HG02943 (cell line): ENCODE data around the gene CCNO.

Experiments
- ATAC-seq: cut with Tn5 transposase; IDR thresholded peaks from one replicate; pipeline ENCODE4 v1.9.1; 2021; ENCODE audit warnings: mild to moderate bottlenecking, low read depth, moderate library complexity; ENCODE audit not compliant: unreplicated experiment

Gene CCNO, protein sequence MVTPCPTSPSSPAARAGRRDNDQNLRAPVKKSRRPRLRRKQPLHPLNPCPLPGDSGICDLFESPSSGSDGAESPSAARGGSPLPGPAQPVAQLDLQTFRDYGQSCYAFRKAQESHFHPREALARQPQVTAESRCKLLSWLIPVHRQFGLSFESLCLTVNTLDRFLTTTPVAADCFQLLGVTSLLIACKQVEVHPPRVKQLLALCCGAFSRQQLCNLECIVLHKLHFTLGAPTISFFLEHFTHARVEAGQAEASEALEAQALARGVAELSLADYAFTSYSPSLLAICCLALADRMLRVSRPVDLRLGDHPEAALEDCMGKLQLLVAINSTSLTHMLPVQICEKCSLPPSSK

DNA sequence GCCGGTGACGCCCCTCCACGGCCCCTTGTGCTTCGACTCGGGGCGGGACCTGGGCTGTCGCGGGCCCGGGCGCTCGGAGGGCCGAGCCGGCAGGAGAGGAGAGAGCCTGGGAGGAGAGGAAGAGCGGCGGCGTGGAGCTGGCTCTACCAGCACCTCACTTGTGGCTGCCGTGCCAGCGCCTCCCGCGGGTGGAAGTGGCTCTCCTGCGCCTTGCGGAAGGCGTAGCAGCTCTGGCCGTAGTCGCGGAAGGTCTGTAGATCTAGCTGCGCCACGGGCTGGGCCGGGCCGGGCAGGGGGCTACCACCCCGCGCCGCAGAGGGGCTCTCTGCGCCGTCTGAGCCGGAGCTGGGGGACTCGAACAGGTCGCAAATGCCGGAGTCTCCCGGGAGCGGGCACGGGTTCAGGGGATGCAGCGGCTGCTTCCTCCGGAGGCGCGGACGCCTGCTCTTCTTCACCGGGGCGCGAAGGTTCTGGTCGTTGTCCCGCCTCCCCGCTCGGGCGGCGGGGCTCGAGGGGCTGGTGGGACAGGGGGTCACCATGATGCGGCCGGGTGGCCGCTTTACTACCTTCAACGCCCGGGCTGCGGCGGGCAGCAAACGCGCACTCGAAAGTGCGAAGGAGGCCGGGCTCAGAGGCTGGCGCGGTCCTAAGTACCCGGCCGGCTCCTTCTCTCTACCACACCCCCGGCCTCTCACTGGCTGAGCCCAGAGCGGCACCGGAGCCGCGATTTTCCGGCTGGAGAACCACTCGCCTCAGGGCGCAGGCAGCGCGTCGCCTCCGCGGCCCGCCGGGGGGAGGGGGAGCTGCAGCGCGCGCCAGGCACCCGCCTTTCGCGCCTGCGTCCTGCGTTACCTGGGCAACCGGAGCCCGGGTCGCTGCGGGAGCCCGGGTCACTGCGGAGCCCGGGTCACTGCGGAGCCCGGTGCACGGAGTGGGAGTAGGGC, at the start of gene CCNO:
CCNO (minus strand) TSS at position 624 of the 944 bp plus-strand sequence; CDS start at position 539, 85 bp downstream.
- peak; percentile 56 for ATAC-seq

DNA sequence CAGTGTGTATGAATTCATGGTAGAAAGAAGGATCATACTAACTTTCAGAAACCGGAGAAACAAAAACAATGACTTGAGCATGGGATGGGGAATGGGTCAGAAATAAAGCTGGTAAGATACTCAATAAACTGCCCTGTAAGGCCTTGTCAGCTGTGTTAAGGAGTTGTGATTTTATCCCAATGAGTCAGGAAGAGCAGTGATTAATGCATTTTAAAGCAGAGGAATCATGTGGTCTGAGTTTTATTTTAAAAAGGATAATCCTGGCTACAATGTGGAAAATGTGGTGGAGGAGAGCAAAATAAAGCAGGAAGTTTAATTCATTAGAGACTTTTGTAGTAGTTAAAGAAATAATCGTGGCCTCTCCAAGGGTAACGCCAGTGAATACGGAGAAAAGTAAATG, 45.4 kb upstream of the CCNO start:
- ATAC-seq = no peak

DNA sequence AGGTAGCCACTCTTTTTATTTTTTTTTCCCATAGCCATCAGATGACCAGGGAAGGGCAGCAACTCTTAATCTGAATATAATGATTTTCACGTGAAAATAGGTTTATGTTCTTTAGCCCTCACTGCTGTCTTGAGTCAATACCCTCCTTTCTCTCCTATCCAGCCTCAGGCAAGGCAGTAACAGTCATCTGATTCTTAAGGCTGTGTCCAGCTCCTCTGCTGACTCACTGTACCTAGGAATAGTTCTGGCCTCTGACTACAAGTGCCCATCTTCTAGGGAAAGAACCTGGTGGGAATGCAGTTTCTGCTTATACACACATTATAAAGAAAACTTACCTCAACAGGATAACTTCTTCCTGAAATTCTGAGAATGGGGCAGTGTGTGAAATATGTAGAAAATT, 43.4 kb upstream of the CCNO start:
- no peak for ATAC-seq

DNA sequence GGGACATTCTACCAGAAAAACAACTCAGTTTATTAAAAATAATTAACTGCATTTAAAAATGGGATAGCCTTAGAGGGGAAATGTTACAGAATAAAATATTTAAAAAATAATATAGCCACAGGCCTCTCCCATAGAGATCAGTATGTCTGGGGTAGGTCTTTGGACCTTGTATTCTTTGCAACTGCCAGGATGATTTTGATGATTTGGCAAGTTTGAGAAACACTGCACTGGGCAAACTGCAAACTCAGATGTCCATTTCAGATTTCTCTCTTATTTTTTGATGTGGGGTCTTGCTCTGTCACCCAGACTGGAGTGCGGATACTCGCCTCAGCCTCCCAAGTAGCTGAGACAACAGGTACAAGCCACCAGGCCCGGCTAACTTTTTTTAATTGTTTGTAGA, 24.9 kb upstream of the CCNO start:
- no peak for ATAC-seq

DNA sequence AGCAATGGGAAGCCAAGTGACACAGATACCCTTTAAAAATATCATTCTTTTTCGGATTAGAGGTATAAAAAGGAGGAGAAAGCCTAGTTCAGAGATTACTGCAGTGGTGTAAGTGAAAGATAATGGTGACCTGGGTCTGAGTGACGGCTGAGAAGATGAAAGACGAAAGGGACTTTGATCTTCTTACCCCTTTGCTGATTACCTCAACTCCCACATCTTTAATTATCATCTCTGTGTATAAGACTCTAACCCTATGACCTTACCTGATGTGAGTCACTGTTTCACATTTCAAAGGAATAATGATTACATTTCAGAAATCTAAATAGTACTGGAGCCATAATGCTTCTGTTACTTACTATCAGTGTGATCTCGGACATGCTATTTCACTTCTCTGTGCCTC, 21.4 kb upstream of the CCNO start:
- ATAC-seq = no peak

DNA sequence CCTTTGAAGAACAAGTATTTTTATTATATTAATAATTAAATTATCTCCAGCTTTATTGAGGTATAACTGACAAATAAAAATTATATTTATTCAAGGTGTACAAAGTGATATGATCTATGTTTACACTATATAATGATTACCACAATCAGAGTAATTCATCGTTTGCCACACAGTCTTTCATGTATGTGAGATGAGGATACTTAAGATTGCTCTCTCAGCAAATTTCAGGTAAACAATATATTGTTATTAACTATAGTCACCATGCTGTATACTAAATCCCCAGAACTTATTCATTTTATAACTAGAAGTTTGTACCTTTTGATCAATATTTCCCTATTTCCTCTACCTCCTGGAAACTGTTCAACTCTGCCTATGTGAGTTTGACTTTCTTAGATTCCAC, 16.7 kb upstream of the CCNO start:
- ATAC-seq = no peak

DNA sequence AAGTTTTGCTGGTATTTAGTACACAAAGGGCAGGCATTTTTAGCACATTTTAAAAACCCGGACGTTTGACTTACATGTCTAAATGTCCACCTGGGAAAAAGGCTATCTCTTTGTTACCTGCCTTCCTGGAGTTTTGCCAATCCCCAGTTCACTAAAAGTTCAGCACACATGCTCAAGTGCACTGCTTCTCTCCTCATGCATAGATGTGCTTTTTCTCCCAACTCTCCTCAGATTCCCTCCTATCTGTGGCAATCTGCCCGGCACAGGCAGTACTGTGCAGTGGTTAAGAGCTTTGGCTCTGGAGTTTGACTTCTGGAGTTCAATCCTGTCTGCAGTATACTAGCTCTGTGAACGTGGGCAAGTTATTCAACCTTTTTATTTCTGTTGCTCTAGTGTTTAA, 8.3 kb upstream of the CCNO start:
- ATAC-seq = no peak

DNA sequence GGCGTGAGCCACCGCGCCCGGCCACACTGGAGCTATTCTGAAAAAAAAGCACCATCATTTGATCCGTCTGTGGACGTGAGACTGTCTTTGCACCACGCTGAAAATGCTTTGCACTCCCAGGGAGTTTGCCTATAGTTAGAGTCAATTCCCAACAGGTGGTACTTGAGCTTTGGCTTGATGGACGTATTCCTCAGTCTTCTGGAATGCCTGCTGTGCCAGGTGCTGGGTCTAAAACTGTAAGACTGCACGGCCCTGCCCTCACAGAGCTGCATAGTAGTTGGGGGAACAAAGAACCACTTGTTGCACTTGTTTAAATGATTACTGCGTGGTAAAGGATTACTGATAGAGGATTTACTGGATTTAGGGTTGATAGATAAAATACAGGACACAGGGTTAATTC, 3.4 kb upstream of the CCNO start:
- ATAC-seq = no peak

DNA sequence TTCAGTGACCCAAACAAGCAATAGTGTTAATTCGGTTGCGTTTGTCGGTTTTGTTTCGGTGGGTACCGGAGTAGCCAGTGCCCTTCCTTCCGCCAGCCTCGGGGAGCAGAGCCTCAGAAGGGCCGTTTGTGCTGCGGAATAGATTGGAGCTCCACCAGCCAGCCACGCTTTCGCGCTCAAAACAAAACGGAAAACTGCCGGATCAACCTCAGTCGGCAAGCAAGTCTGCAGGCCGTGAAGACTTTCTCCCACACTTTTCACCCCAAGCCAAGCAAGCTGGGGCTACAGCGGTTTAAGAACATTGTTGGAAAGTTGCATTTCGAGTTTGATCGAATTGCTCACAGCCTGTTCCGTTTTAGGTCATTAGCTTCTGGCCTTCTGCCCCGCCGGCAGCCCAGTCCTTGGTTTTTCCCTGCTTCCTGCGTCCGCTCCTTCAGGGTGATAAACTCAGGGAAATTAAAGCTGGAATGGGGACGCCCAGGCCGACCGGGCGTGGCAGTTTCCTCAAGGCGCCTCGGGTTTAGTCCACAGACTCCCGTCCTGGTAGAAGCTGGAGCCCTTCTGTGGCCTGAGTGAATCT, 803 bp upstream of the CCNO start:
- no peak for ATAC-seq

DNA sequence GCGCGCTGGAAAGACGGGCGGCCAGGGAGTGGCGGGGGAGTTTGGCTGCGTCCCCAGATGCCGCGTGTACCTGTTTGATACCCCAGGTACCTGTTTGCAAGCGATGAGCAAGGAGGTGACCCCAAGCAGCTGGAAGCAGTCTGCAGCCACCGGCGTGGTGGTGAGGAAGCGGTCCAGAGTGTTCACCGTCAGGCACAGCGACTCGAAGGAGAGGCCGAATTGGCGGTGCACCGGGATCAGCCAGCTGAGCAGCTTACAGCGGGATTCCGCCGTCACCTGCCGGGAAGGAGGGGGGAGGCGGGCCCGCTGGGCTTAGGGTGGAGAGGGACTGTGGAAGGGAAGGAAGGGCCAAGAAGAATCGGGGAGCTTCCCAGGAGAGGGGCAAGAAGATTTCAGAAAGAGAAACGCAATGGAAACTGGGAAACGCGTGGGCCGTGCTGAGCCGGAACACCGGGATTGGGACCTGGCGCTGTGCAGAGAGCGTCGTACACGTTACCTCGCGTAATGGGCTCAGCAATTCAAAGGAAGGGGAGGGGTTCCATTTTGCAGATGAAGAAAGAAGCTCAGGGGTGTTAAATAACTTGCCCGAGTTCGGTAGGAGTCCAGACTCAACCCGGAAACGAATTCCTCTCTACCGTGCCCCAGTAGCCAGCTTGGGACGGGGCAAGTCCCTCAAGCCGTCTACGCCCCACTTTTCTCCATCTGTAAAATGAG, 980 bp downstream of the CCNO start:
- peak; percentile 9 for ATAC-seq

DNA sequence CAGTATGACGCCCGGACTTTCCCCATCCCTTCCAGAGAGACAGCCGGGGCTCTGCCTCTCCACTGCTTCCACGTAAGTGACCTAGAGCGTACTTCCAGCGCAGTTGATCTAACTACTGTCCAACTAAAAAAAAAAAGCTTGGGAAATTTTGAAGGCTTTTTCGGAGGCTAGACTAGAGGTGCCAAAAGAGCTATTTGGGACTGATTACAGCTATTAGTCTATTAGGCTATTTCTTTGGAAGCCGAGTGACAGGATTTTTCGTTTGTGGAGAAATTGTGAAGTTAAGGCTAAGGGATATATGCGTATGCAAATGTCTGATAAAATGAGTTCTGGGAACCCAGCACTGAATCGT, 1.5 kb downstream of the CCNO start:
- ATAC-seq = no peak

DNA sequence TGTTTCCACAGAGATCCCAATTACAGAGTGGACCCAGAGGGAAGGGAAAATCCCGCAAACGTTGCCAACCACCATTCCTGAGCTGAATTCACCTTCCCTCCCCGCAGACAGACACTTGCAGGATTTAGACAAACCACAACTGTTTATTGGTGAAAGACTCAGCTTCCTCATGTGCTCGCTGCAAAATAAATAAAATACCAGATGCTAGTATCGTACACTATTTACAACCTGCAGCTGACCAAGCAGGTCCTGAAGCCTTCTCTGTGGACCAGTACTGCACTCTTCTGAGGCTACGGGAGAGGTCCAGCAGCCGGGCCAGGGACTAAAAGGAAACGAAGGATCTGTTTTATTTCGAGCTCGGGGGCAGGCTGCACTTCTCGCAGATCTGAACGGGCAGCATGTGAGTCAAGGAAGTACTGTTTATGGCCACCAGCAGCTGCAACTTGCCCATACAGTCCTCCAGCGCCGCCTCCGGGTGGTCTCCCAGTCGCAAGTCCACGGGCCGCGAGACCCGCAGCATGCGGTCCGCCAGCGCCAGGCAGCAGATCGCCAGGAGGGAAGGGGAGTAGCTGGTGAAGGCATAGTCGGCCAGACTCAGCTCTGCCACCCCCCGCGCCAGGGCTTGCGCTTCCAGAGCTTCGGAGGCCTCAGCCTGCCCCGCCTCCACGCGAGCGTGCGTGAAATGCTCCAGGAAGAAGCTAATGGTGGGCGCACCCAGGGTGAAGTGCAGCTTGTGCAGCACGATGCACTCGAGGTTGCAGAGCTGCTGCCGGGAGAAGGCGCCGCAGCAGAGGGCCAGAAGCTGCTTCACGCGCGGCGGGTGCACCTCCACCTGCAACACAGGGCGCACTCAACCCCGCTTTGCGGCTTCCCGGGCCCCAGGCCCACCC, 2.1 kb downstream of the CCNO start:
- ATAC-seq = no peak

DNA sequence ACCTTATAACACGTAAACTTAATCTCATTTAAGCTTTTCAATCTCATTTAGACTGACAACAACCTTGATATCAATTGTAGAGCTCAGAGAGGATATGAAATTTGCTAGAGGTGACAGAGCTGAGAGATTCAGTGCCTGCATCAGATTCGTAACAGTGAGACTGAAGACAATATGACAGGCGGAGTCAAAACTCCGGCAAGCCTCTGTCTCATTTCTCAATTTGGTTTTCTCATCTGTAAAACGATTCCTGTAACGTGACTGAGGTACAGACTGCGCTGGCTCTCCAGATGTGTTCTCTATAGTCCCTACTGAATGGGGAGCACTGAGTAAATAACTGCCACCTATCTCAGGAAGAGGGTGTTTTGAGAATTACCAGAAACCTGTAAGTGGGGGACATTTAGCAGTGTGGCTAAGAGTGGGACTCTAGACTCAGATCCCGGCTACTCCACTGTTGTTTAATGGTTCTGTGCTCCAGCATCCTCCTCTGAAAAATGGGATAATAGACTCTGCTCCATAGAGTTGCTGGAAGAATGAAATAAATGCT, 3.2 kb downstream of the CCNO start:
- no peak for ATAC-seq

DNA sequence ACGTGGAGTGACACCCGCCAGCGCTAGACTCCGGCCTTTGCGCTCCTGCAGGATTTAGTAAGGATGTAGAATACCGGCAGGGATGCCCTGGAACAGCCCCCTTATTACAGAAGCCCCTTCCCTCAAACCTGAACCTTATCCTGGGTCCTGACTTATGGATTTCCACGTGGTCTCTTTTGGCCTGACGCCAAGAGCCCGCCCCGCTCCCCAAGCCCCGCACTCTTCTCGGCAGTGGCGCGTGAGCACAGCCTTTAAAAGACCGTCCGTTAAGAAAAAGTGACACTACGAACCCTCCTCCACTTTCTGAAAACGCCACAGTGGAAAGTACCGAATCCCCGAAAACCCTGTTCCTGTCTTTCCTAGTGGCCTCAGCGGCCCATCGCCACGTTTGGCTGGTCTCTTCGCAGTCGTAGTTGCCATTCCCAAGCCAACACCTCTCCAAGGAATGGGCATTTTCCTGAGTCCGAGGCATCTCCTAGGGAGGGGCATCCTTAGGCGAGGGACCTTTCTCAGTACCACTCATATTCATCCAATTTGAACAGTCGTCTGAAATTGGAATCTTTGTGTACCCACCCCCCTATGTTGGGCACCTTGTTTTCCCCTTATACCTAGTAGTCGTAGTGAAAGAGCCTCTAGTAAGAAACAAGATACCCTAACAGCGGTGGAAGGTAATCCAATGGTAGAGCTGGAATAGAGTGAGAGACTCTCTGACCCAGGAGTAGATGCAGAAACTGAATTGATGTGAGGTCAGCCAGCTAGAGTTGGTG, 5.6 kb downstream of the CCNO start:
- no peak for ATAC-seq

DNA sequence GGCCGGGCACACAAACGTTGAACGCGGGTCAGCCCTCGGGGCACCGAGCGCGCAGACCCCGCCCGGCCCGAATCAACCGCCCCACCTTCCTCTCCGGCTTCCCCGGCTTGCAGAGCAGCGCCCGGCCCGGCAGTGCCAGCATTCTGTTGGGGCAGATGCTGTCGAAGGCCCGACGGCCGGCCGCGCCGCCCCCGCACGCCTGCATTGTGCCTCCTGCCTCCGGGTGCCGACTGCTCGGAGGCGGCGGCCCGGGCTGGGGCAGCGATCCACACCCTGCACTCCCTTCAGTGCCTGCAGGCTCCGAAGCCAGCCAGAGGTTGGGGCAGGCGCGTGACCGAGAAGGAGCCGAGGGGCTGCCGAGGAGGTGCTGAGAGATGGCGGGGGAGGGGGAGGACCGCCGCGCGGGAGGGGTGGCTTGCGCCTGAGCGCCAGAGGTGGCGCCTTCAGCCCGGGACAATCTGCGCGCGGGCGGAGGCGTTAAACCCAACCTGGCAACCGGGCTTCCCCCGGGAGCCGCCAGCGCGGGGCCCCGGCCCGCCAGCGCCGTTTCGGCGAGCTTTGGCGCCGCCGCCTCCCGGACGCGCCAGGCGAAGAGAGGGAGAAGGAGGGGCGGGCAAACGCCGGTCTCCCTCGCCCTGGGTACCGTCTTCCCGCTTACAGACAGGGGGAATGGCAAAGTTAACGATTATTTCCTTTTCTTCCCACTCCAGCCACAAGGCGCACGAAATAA, 6.3 kb downstream of the CCNO start, which contains the start of gene MCIDAS:
MCIDAS (minus strand) TSS at position 382 of the 730 bp plus-strand sequence; CDS start at position 205, 177 bp downstream.
- no peak for ATAC-seq

DNA sequence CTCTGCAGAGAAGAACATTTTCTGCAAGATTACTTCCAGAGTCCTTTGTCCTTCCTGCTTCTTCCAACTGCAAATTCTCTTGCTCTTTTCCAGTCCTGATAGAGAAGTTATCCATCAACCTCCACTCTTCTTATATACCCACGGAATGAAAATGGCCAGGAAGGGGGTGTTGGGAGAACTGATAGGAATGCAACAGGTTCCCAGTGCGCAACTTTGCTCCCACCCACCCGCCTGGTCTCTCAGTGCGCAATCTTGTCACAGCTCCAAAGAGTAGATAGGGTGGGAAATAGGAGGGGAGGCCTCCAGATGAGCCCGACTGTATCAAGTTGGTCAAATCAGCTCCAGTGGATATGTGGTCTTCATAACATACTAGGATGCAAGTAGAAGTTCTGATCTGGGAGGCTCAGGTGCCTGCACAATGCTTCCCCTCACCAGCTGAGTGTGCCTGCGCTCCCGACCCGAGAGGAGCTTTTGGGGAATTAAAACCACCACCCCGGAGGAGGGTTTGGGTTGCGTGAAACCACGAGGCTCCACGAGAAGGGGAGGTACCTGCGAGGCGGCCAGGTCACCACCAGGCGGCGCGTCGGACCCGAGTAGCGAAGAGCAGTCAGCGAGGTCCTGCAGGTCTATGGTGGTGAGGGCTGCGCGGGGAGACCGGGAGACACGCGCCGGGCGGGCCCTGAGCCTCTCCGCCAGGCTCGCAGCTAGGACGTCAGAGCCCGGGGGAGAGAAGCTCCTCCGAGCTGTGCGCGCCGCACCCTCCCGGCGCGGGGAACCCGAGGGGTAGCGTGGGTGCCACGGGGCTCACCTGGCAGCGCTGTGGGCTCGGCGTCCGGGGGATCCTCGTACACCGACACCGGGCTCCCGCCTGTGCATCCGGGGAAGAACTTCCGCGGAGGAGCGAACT, 7.1 kb downstream of the CCNO start:
- peak; percentile 51 for ATAC-seq

DNA sequence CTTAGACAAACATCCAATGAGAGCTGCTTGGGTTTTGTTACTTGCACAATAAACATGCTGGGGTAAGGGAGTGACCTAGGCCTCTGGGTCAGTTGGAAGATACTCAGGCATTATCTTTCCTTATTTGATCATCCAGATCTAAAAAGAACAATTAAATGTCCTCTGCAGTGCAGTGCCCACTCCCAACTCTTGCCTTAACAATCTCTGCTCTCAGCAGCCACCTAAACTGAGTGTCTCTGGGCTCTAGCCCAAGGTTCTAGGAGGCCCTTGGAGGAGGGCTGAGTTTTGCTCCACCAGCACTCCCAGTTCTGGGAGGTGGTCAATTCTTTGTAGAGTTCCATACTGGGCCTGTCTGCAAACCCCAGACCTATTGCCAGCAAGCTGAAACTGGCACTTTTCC, 8.1 kb downstream of the CCNO start:
- ATAC-seq = no peak
